ENCODE measurements around the gene NUAK1. TPM values are rescaled to one million over a fixed set of nuclear protein-coding genes. Genes with fewer than 3 reads are reported as not detected.

NUAK1 gene
- total and polyA plus RNA-seq, 2 experiments from 2014 or later = 13.4 to 29.6 TPM

DNA sequence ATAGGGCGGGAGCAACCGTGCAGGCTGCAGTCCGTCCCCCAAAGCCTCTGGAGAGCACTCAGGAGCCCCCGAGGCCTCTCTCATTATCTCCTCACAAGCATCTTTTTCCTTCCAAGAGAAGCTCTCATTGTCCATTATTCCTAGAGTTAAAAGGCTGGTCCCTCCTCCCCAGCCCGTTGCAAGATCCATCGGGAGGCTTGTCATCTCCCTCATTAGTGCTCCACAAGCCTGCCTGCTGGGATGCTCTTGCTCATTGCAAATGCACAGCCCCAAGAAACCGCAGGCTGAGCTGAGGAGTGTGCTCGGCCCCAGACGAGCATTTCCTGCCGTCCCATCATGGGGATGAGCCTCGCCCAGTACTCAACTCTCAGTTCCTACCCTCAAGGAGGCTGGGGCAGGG, 23.3 kb downstream of the NUAK1 start:
- Histone ChIP-seq H3K9me3 (ENCODE audit: low read depth) (no peaks in the 10 kb centered on the region), H3K4me2 (ENCODE audit: unreplicated experiment) (no peak overlapping the region), H3K27me3 (replicated peaks; ENCODE audit: insufficient read depth) (no peaks in the 10 kb centered on the region), H3K4me1 (ENCODE audit: insufficient read depth) (peaks cover 50% of the 10 kb centered on the region), H2AFZ (no peak overlapping the region), H3F3A (ENCODE audit: insufficient read depth) (0 out of 2 replicates have a peak, but pooled peaks cover 27% of the 10 kb centered on the region), H3K36me3 (ENCODE audit: low read depth) (no peaks in the 10 kb centered on the region; the same call in 1 of the 2 replicates), H3K9me2 (ENCODE audit: insufficient read depth) (no peaks in the 10 kb centered on the region), H3K79me2 (ENCODE audit: insufficient read depth) (peaks cover 98% of the 10 kb centered on the region), H3K4me3 (no peak overlapping the region), H4K20me1 (ENCODE audit: insufficient read depth) (0 out of 2 replicates have a peak, but pooled peaks cover 5% of the 10 kb centered on the region), H3K9ac (no peak overlapping the region), H3K27ac (no peak overlapping the region)
- TF ChIP-seq EZH2 (IDR thresholded peaks at IDR 0.05; ENCODE audit: insufficient read depth, poor library complexity, severe bottlenecking) = no peak
- TF ChIP-seq EZH2phosphoT487 (IDR thresholded peaks at IDR 0.05; ENCODE audit: insufficient read depth, low read depth) = no peak
- WGBS, 2 experiments (ENCODE audit: low coverage in 1 of 2, low lambda C conversion rate in 2 of 2, missing lambda C conversion rate in 2 of 2) = 96% methylated on average over 11 of the region's 11 CpGs
- in situ Hi-C loops (cut with MboI) = no loop called here
- DNase-seq = no peak

DNA sequence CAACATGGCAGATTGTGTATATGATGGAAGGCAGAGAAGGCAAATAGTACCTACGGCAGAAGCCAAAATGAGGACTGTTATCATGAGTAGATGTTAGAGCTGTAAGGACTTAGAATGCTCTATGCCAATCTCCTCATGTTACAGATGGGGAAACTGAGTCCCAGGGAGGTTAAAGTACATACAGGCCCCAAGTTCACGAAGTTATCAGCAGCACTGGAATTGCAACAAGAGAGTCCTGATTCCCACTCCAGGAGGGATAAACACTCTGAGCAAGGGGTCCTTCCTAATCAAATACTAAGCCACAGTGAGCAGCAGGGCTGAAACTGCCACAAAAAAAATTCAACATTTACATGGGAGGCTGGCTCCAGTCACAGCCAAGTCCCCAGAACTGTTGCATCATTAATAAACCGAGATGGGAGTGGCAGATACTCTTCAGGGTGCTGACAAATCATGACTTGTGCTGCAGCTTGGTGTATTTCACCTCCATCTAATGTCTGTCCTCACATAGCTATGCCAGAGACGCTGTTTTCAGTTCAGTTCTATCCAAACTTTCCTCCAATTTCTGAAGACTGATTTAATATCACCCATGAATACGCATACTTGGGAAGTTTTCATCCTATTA, 24.2 kb downstream of the NUAK1 start:
- Histone ChIP-seq H3K9me2 (ENCODE audit: insufficient read depth) (no peaks in the 10 kb centered on the region), H3K27ac (peak overlapping the region; percentile 82), H3F3A (ENCODE audit: insufficient read depth) (0 out of 2 replicates have a peak, but pooled peaks cover 34% of the 10 kb centered on the region), H4K20me1 (ENCODE audit: insufficient read depth) (0 out of 2 replicates have a peak, but pooled peaks cover 5% of the 10 kb centered on the region), H3K36me3 (ENCODE audit: low read depth) (no peaks in the 10 kb centered on the region; the same call in 1 of the 2 replicates), H3K4me2 (ENCODE audit: unreplicated experiment) (peak overlapping the region; percentile 71), H3K4me3 (no peak overlapping the region), H3K79me2 (ENCODE audit: insufficient read depth) (peaks cover 98% of the 10 kb centered on the region), H2AFZ (no peak overlapping the region), H3K9ac (peak overlapping the region; percentile 64), H3K4me1 (ENCODE audit: insufficient read depth) (peaks cover 50% of the 10 kb centered on the region), H3K27me3 (replicated peaks; ENCODE audit: insufficient read depth) (no peaks in the 10 kb centered on the region), H3K9me3 (ENCODE audit: low read depth) (no peaks in the 10 kb centered on the region)
- TF ChIP-seq EZH2 (IDR thresholded peaks at IDR 0.05; ENCODE audit: insufficient read depth, poor library complexity, severe bottlenecking) = no peak
- TF ChIP-seq EZH2phosphoT487 (IDR thresholded peaks at IDR 0.05; ENCODE audit: insufficient read depth, low read depth) = no peak
- peak; percentile 75 for DNase-seq
- in situ Hi-C loops (cut with MboI) = no loop called here
- 30 to 31% methylated on average over 5 of the region's 5 CpGs for WGBS, 2 experiments (ENCODE audit: low coverage in 1 of 2, low lambda C conversion rate in 2 of 2, missing lambda C conversion rate in 2 of 2)

DNA sequence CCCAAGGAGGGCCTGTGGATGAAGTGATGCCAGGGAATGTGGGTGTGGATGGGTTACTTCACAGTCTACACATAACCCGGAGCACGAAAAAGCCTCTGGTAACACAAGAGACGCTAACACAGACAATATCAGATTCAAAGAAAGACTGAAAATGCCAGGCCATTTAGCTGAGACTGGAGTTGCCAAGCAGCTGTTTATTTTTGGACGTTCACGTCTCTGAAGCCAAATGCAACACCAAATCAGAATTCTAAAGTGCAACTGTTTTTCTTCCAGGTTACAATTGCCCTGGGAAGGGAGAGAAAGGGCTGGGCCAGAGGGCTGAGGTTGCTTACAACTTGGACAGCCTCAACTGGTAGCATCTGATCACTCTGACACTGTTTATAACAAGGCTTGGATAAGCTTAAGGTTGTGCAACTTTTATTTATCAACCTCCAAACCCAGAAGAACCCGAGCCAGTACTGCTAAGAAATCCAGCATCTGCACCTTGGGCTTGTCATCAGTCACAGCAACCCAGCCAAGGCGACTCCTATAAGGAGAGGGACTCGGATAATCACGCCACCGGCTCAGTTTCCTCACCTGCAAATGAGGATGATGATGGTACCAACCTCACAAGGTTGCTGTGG, 24.8 kb downstream of the NUAK1 start:
- H3K4me2 ChIP-seq (ENCODE audit: unreplicated experiment) = peak overlapping the region; percentile 71
- peak; percentile 68 for DNase-seq
- H3K9me3 ChIP-seq (ENCODE audit: low read depth) = no peaks in the 10 kb centered on the region
- H3K36me3 ChIP-seq (ENCODE audit: low read depth) = no peaks in the 10 kb centered on the region; the same call in 1 of the 2 replicates
- 0 out of 2 replicates have a peak, but pooled peaks cover under 1% of the 10 kb centered on the region for H4K20me1 ChIP-seq (ENCODE audit: insufficient read depth)
- peak overlapping the region; percentile 82 for H3K27ac ChIP-seq
- peak overlapping the region; percentile 64 for H3K9ac ChIP-seq
- no peaks in the 10 kb centered on the region for H3K27me3 ChIP-seq (replicated peaks; ENCODE audit: insufficient read depth)
- H3K4me1 ChIP-seq (ENCODE audit: insufficient read depth) = peaks cover 52% of the 10 kb centered on the region
- TF ChIP-seq EZH2 (IDR thresholded peaks at IDR 0.05; ENCODE audit: insufficient read depth, poor library complexity, severe bottlenecking) (no peak), EZH2phosphoT487 (IDR thresholded peaks at IDR 0.05; ENCODE audit: insufficient read depth, low read depth) (no peak)
- 16 to 18% methylated on average over 10 of the region's 10 CpGs for WGBS, 2 experiments (ENCODE audit: low coverage in 1 of 2, low lambda C conversion rate in 2 of 2, missing lambda C conversion rate in 2 of 2)
- H3K9me2 ChIP-seq (ENCODE audit: insufficient read depth) = no peaks in the 10 kb centered on the region
- 0 out of 2 replicates have a peak, but pooled peaks cover 41% of the 10 kb centered on the region for H3F3A ChIP-seq (ENCODE audit: insufficient read depth)
- no peak overlapping the region for H2AFZ ChIP-seq
- in situ Hi-C loops (cut with MboI) = no loop called here
- peak overlapping the region; percentile 34 for H3K4me3 ChIP-seq
- peaks cover 98% of the 10 kb centered on the region for H3K79me2 ChIP-seq (ENCODE audit: insufficient read depth)

DNA sequence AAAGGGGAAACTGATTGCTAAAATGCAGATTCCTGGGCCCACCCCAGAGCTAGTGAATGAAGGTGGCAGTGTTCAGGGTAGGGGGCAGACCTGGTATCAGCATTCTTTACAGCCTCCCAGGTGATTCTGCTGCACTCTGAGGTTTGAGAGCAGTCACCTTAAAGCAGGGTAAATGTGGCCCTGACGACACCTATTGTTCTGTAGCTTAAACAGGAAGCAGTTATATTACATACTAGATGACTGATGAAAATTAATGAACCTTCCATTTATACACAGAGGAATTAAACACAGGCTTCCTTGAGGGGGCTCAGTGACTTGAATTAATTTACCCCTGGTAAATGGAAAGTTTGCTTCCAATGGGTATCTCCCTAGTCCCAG, 25.3 kb downstream of the NUAK1 start:
- Histone ChIP-seq H3K4me1 (ENCODE audit: insufficient read depth) (peaks cover 53% of the 10 kb centered on the region), H3K27me3 (replicated peaks; ENCODE audit: insufficient read depth) (no peaks in the 10 kb centered on the region), H2AFZ (no peak overlapping the region), H3K4me3 (peak overlapping the region; percentile 34), H3K9me2 (ENCODE audit: insufficient read depth) (no peaks in the 10 kb centered on the region), H3K4me2 (ENCODE audit: unreplicated experiment) (peak overlapping the region; percentile 71), H3K27ac (peak overlapping the region; percentile 82), H4K20me1 (ENCODE audit: insufficient read depth) (no peaks in the 10 kb centered on the region), H3K36me3 (ENCODE audit: low read depth) (no peaks in the 10 kb centered on the region; the same call in 1 of the 2 replicates), H3K79me2 (ENCODE audit: insufficient read depth) (peaks cover 98% of the 10 kb centered on the region), H3F3A (ENCODE audit: insufficient read depth) (0 out of 2 replicates have a peak, but pooled peaks cover 41% of the 10 kb centered on the region), H3K9me3 (ENCODE audit: low read depth) (no peaks in the 10 kb centered on the region), H3K9ac (peak overlapping the region; percentile 64)
- WGBS, 2 experiments (ENCODE audit: low coverage in 1 of 2, low lambda C conversion rate in 2 of 2, missing lambda C conversion rate in 2 of 2) = 18 to 19% methylated on average over 1 of the region's 1 CpG
- no peak for DNase-seq
- TF ChIP-seq EZH2phosphoT487 (IDR thresholded peaks at IDR 0.05; ENCODE audit: insufficient read depth, low read depth) = no peak
- TF ChIP-seq EZH2 (IDR thresholded peaks at IDR 0.05; ENCODE audit: insufficient read depth, poor library complexity, severe bottlenecking) = no peak
- in situ Hi-C loops (cut with MboI) = no loop called here

Measured in GM23248 (cell line).